Progenitor cell of endocrine pancreas (in vitro differentiated cells): ENCODE results near the gene FETUB. TPM values are rescaled to one million over a fixed set of nuclear protein-coding genes. Genes with fewer than 3 reads are reported as not detected.
A peak's percentile ranks its signal among the peaks of the same experiment; 100 is the strongest.

Experiments
- DNase-seq: peaks from one replicate; pipeline ENCODE4 v3.0.0; 2021; ENCODE audit warnings: low spot score; ENCODE audit not compliant: unreplicated experiment
- H3K27ac Mint-ChIP-seq: 2 replicates; pipeline ENCODE4 v1.8.0; 2021; ENCODE audit warnings: mild to moderate bottlenecking, moderate library complexity, mixed read lengths
- H3K27me3 Mint-ChIP-seq: 2 replicates; pipeline ENCODE4 v1.8.0; 2021; ENCODE audit warnings: mixed read lengths
- H3K36me3 Mint-ChIP-seq: 2 replicates; pipeline ENCODE4 v1.8.0; 2022; ENCODE audit warnings: mixed read lengths; ENCODE audit not compliant: insufficient read depth
- H3K4me1 Mint-ChIP-seq: 2 replicates; pipeline ENCODE4 v1.8.0; 2021; ENCODE audit warnings: low read depth, mixed read lengths
- H3K4me3 Mint-ChIP-seq: 2 replicates; pipeline ENCODE4 v1.8.0; 2021; ENCODE audit warnings: low read depth, mild to moderate bottlenecking, moderate library complexity, mixed read lengths
- H3K9me3 Mint-ChIP-seq: 2 replicates; pipeline ENCODE4 v1.8.0; 2021; ENCODE audit warnings: low read depth, mixed read lengths
- CTCF ChIP-seq: fragments of 200-600 bp; sonication (generic); IDR thresholded peaks from one replicate; pipeline ENCODE4 v1.5.0; 2021; ENCODE audit warnings: antibody characterized with exemption, mild to moderate bottlenecking; ENCODE audit not compliant: unreplicated experiment
- total RNA-seq: library from RNA; stranded (reverse); gene quantifications from 2 replicates; pipeline ENCODE4 v1.2.1, GENCODE V29; 2021

FETUB gene
- total RNA-seq, 1 donor from 2014 or later, result not detected

- DNase-seq, result no peak
- Mint-ChIP-seq H3K36me3 (no peaks in the 10 kb centered on the region), H3K27me3 (peaks cover 22% of the 10 kb centered on the region), H3K9me3 (peaks cover 4% of the 10 kb centered on the region), H3K27ac (no peak overlapping the region), H3K4me1 (peaks cover 26% of the 10 kb centered on the region), H3K4me3 (no peak overlapping the region)
- TF ChIP-seq CTCF, result no peak
Observed at GRCh38 chr3:186663361-186664118, 23.3 kb downstream of the FETUB start.

- Mint-ChIP-seq H3K27ac (no peak overlapping the region), H3K27me3 (peaks cover 22% of the 10 kb centered on the region), H3K4me1 (peaks cover 26% of the 10 kb centered on the region), H3K4me3 (no peak overlapping the region), H3K36me3 (no peaks in the 10 kb centered on the region), H3K9me3 (no peaks in the 10 kb centered on the region)
- TF ChIP-seq CTCF, result no peak
- DNase-seq, result no peak
Observed at GRCh38 chr3:186664119-186664495, 23.9 kb downstream of the FETUB start.

- Mint-ChIP-seq H3K27me3 (peaks cover 22% of the 10 kb centered on the region), H3K27ac (no peak overlapping the region), H3K4me1 (peaks cover 26% of the 10 kb centered on the region), H3K36me3 (no peaks in the 10 kb centered on the region), H3K4me3 (no peak overlapping the region), H3K9me3 (no peaks in the 10 kb centered on the region)
- no peak for DNase-seq
- TF ChIP-seq CTCF, result no peak
Observed at GRCh38 chr3:186664506-186664905, 24.3 kb downstream of the FETUB start.

- Mint-ChIP-seq H3K9me3 (no peaks in the 10 kb centered on the region), H3K4me1 (peaks cover 26% of the 10 kb centered on the region), H3K27ac (peak within 1 kb of the TSS; percentile 42), H3K36me3 (no peaks in the 10 kb centered on the region), H3K4me3 (no peak within 1 kb of the TSS), H3K27me3 (peaks cover 22% of the 10 kb centered on the region)
- TF ChIP-seq CTCF, result no peak
- DNase-seq, result no peak
Observed at GRCh38 chr3:186665625-186666188, 25.5 kb downstream of the FETUB start, which contains the start of gene HRG. Gene HRG (plus strand): TSS chr3:186666014. CDS start chr3:186666032, 18 bp downstream.

GRCh38 chr3:186668426-186668825 lies 28.2 kb downstream of the FETUB start:
- H3K36me3 Mint-ChIP-seq, result no peaks in the 10 kb centered on the region
- no peak for DNase-seq
- no peak overlapping the region for H3K27ac Mint-ChIP-seq
- peaks cover 25% of the 10 kb centered on the region for H3K27me3 Mint-ChIP-seq
- H3K4me3 Mint-ChIP-seq, result no peak overlapping the region
- H3K9me3 Mint-ChIP-seq, result no peaks in the 10 kb centered on the region
- peaks cover 19% of the 10 kb centered on the region for H3K4me1 Mint-ChIP-seq
- TF ChIP-seq CTCF, result no peak
